Right atrium auricular region (tissue), 2 donors: Measurements from ENCODE around the gene RIPOR2. TPM values are rescaled to one million over a fixed set of nuclear protein-coding genes. Genes with fewer than 3 reads are reported as not detected.
"Not testable (repeated sequence)": the region's sequence is repeated elsewhere in the genome, so short reads cannot be mapped to it uniquely, and the experiment has no call there.

Source experiments
- DNase-seq: peaks from one replicate; pipeline ENCODE4 v3.0.0-alpha.2; 2019; ENCODE audit warnings: low spot score
- H3K27ac ChIP-seq, 2 donors: fragments of 200-600 bp; sonication (generic); 1 replicate in 1 of 2; 2 replicates in 1 of 2; pipeline ENCODE4 v1.5.1; 2016 to 2019
- H3K27me3 ChIP-seq, 2 donors: fragments of 200-600 bp; sonication (generic); one replicate each; pipeline versions ENCODE4 v1.5.1 to v1.6.0; 2017 to 2019
- H3K36me3 ChIP-seq: fragments of 200-600 bp; sonication (generic); one replicate; pipeline ENCODE4 v1.5.1; 2016
- H3K4me1 ChIP-seq, 2 donors: fragments of 200-600 bp; sonication (generic); one replicate each; pipeline versions ENCODE4 v1.5.1 to v1.6.0; 2017 to 2019
- H3K4me3 ChIP-seq, 2 donors: fragments of 200-600 bp; sonication (generic); 1 replicate in 1 of 2; 2 replicates in 1 of 2; pipeline ENCODE4 v1.5.1; 2017 to 2019; ENCODE audit warnings: mild to moderate bottlenecking in 1 of 2, moderate library complexity in 1 of 2
- H3K9me3 ChIP-seq, 2 donors: fragments of 200-600 bp; sonication (generic); one replicate each; pipeline ENCODE4 v1.5.1; 2019
- total RNA-seq, 2 donors: library from RNA; depleted of rRNA; stranded (reverse); fragments of >200 nt; gene quantifications; one replicate each; pipeline ENCODE4 v1.1.0, GENCODE V29; 2016
- TF ChIP-seq, protein P1 (sequence below), 2 donors: fragments of 200-600 bp; sonication (generic); IDR thresholded peaks; one replicate each; pipeline ENCODE4 v1.5.1; 2019; ENCODE audit warnings: antibody characterized with exemption in 2 of 2

The RIPOR2 gene
- total RNA-seq, 2 donors from 2014 or later = 2.4 to 7.3 TPM

DNA sequence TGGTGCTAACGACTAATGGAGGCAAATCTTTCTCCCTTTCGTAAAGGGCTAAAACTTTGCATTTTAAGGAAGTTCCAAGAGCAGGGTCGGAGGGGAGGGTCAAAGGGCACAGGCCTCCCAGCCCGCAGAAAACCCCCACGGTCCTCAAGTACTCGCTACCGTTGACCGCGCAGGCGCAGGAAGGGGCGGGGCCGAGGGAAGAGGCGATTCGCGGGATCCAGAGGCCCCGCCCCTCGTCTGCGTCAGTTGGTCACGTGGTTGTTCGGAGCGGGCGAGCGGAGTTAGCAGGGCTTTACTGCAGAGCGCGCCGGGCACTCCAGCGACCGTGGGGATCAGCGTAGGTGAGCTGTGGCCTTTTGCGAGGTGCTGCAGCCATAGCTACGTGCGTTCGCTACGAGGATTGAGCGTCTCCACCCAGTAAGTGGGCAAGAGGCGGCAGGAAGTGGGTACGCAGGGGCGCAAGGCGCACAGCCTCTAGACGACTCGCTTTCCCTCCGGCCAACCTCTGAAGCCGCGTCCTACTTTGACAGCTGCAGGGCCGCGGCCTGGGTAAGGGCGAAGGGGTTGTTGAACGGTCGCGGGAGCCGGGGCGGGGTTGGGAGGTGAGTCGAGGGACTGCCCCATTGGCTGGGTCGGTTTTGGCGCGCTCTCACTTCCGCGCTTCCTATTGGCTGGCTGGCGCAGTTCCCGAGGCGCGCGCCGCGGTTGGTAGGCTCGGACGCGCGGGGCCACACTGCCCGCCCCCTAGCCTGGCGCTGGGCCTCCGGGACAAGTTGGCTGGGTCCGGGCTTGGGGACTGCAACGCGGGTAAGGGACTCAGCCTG lies 160.9 kb downstream of the RIPOR2 start, which contains the start of gene GMNN:
TSS of gene GMNN (plus strand) at position 242 of the 824 bp plus-strand sequence. CDS start 2,310 bp downstream, outside the sequence.
- H3K9me3 ChIP-seq = no peaks in the 10 kb centered on the region
- H3K36me3 ChIP-seq = no peaks in the 10 kb centered on the region
- peak within 1 kb of the TSS; percentile 97 to 98 for H3K27ac ChIP-seq
- H3K4me1 ChIP-seq = peaks cover 0 to 10% of the 10 kb centered on the region in 2 donors
- TF ChIP-seq, protein P1, sequence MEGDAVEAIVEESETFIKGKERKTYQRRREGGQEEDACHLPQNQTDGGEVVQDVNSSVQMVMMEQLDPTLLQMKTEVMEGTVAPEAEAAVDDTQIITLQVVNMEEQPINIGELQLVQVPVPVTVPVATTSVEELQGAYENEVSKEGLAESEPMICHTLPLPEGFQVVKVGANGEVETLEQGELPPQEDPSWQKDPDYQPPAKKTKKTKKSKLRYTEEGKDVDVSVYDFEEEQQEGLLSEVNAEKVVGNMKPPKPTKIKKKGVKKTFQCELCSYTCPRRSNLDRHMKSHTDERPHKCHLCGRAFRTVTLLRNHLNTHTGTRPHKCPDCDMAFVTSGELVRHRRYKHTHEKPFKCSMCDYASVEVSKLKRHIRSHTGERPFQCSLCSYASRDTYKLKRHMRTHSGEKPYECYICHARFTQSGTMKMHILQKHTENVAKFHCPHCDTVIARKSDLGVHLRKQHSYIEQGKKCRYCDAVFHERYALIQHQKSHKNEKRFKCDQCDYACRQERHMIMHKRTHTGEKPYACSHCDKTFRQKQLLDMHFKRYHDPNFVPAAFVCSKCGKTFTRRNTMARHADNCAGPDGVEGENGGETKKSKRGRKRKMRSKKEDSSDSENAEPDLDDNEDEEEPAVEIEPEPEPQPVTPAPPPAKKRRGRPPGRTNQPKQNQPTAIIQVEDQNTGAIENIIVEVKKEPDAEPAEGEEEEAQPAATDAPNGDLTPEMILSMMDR (IDR thresholded peaks at IDR 0.05) = no peak
- peak within 1 kb of the TSS; percentile 78 to 98 for H3K4me3 ChIP-seq
- DNase-seq = peak; percentile 98
- H3K27me3 ChIP-seq = no peaks in the 10 kb centered on the region

DNA sequence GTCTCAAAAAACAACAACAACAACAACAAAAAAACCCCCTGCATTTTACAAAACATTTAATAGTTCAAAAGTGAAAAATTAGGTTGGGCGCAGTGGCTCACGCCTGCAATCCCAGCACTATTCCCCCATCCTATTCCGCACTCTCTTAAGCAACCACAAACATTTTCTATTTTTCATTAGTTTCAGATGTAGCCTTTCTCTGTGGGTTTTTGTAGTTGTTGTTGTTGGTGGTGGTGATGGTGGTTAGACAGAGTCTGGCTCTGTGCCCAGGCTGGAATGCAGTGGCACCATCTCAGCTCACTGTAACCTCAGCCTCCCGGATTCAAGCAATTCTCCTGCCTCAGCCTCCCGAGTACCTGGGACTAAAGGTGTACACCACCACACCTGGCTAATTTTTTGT lies 167.4 kb downstream of the RIPOR2 start:
- DNase-seq = no peak
- TF ChIP-seq, protein P1 (IDR thresholded peaks at IDR 0.05) = no peak
- H3K36me3 ChIP-seq = no peaks in the 10 kb centered on the region

DNA sequence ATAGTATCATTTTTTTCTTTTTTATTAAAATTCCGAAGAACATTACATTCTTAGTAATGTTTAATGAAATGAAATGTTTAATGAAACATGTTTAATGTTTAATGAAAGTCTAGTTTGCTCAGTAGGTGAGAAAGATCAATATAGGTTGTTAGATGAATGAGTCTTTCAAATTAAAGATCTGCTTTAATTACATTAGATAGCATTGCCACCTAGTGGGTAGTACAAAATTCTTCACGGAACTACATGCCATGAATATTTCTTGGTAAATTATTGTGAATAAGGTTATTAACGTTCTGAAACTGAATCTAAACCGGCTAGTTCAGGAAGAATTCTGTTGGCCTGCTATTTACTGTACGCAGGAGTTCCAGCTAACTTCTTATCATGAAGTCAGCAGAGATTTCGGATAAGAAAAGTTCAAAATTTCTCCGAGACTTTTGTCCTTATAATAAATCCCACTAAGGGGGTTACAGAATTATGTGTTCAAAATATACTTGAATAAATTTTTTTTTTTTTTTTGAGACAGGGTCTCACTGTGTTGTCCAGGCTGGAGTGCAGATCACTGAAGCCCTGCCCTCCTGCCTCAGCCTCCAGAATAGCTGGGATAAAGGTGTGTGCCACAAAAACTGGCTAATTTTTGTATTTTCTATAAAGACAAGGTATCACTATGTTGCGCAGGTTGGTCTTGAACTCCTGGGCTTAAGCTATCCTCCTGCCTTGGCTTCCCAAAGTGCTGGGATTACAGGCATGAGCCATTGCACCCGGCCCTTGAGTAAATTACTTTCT lies 168.9 kb downstream of the RIPOR2 start:
- no peaks in the 10 kb centered on the region for H3K9me3 ChIP-seq
- no peaks in the 10 kb centered on the region for H3K36me3 ChIP-seq
- TF ChIP-seq, protein P1 (IDR thresholded peaks at IDR 0.05) = peak in 1 of 2 donors; percentile 56
- no peak overlapping the region for H3K27ac ChIP-seq
- no peak for DNase-seq
- H3K4me3 ChIP-seq = no peak overlapping the region
- H3K4me1 ChIP-seq = no peaks in the 10 kb centered on the region
- no peaks in the 10 kb centered on the region for H3K27me3 ChIP-seq

More for the DNA sequence above, 167.4 kb downstream of the RIPOR2 start:
- Histone ChIP-seq H3K27ac (no peak overlapping the region), H3K4me3 (no peak overlapping the region), H3K4me1 (no peaks in the 10 kb centered on the region), H3K9me3 (no peaks in the 10 kb centered on the region), H3K27me3 (no peaks in the 10 kb centered on the region)

DNA sequence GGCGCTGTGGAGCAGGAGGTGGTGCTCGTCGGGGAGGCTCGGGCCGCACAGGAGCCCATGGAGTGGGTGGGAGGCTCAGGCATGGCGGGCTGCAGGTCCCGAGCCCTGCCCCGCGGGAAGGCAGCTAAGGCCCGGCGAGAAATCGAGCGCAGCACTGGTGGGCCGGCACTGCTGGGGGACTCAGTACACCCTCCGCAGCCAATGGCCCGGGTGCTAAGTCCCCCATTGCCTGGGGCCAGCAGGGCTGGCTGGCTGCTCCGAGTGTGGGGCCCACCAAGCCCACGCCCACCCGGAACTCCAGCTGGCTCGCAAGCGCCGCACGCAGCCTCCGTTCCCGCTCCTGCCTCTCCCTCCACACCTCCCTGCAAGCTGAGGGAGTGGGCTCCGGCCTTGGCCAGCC lies 169.8 kb downstream of the RIPOR2 start:
- H3K4me1 ChIP-seq, DNase-seq, H3K4me3 ChIP-seq, H3K27me3 ChIP-seq, H3K36me3 ChIP-seq, H3K27ac ChIP-seq, H3K9me3 ChIP-seq: not testable (repeated sequence)

DNA sequence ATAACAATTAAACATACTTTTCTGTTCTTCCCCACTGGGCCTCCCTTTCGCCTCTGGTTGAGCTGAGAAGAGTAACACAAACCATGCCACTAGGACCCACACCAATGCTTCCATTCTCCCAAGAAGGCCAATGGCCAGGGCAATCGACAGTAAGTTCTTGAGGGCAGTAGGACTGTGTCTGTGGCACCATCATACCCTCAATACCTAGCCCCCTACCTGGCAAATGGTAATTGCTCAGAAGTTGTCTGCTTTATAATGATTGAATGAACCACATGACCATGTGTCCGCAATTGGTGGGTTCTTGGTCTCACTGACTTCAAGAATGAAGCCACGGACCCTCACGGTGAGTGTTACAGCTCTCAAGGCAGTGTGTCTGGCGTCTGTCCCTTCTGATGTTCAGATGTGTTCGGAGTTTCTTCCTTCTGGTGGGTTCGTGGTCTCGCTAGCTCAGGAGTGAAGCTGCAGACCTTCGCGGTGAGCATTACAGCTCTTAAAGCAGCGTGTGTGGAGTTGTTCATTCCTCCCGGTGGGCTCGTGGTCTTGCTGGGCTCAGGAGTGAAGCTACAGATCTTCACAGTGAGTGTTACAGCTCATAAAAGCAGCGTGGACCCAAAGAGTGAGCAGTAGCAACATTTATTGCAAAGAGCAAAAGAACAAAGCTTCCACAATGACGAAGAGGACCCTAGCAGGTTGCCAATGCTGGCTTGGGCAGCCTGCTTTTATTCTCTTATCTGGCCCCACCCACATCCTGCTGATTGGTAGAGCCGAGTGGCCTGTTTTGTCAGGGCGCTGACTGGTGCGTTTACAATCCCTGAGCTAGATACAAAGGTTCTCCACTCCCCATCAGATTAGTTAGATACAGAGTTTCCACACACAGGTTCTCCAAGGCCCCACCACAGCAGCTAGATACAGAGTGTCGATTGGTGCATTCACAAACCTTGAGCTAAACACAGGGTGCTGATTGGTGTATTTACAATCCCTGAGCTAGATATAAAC lies 170.6 kb downstream of the RIPOR2 start:
- H3K36me3 ChIP-seq, H3K9me3 ChIP-seq, H3K4me3 ChIP-seq, H3K27me3 ChIP-seq, DNase-seq, H3K27ac ChIP-seq, H3K4me1 ChIP-seq: not testable (repeated sequence)

DNA sequence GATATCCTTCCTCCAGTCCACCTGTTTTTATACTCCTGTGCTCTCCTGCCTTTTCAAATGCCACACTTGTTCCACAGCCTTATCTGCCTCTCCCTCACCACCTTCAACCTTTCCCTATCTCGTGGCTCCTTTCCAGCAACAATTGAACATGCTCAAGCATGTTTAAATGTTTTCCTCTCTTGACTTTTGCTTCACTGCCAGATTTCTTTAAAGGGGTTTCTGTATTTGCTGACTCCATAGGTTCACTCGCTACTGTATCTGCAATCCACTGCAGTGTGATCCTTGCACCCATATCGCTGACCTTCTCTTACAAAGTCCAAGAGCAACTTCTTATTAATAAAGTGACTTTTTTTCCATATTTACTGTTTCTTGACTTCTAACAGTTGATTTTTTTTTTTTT lies 172.2 kb downstream of the RIPOR2 start:
- no peak for DNase-seq
- no peak overlapping the region for H3K4me3 ChIP-seq
- TF ChIP-seq, protein P1 (IDR thresholded peaks at IDR 0.05) = no peak

More for the DNA sequence above, 172.2 kb downstream of the RIPOR2 start:
- Histone ChIP-seq H3K4me1 (no peaks in the 10 kb centered on the region), H3K27me3 (no peaks in the 10 kb centered on the region), H3K9me3 (no peaks in the 10 kb centered on the region), H3K27ac (no peak overlapping the region), H3K36me3 (no peaks in the 10 kb centered on the region)
